ENCODE data around the gene OR8J1.
"Not testable (repeated sequence)": the region's sequence is repeated elsewhere in the genome, so short reads cannot be mapped to it uniquely, and the experiment has no call there.

DNA sequence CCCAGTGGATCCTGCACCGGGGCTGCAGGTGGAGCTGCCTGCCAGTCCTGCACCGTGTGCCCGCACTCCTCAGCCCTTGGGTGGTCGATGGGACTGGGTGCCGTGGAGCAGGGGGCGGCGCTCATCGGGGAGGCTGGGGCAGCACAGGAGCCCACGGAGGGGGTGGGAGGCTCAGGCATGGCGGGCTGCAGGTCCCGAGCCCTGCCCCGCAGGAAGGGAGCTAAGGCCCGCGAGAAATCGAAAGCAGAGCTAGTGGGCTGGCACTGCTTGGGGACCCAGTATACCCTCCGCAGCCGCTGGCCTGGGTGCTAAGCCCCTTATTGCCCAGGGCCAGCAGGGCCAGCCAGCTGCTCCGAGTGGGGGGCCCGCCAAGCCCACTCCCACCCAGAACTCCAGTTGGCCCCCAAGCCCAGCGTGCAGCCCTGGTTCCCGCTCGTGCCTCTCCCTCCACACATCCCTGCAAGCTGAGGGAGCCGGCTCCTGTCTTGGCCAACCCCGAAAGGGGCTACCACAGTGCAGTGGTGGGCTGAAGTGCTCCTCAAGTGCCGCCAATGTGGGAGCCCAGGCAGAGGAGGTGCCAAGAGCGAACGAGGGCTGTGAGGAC, 47.9 kb downstream of the OR8J1 start:
- TF ChIP-seq EP300, POLR2AphosphoS5 (IDR thresholded peaks at IDR 0.05): not testable (repeated sequence)
- TF ChIP-seq, protein P1, sequence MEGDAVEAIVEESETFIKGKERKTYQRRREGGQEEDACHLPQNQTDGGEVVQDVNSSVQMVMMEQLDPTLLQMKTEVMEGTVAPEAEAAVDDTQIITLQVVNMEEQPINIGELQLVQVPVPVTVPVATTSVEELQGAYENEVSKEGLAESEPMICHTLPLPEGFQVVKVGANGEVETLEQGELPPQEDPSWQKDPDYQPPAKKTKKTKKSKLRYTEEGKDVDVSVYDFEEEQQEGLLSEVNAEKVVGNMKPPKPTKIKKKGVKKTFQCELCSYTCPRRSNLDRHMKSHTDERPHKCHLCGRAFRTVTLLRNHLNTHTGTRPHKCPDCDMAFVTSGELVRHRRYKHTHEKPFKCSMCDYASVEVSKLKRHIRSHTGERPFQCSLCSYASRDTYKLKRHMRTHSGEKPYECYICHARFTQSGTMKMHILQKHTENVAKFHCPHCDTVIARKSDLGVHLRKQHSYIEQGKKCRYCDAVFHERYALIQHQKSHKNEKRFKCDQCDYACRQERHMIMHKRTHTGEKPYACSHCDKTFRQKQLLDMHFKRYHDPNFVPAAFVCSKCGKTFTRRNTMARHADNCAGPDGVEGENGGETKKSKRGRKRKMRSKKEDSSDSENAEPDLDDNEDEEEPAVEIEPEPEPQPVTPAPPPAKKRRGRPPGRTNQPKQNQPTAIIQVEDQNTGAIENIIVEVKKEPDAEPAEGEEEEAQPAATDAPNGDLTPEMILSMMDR (IDR thresholded peaks at IDR 0.05): not testable (repeated sequence)

Measured in sigmoid colon (tissue), 4 donors.